Upper lobe of left lung (tissue), 4 donors: ENCODE data around the gene KDM5B.

ENCODE experiments used
- EP300 ChIP-seq, 4 donors: sonication (generic); formaldehyde crosslinking; IDR thresholded peaks; one replicate each; pipeline ENCODE4 v1.5.1; 2017; ENCODE audit warnings: antibody characterized with exemption in 4 of 4, control low read depth in 2 of 4
- POLR2A ChIP-seq, 4 donors: fragments of 450-650 bp; IDR thresholded peaks; one replicate each; pipeline ENCODE4 v1.5.1; 2016 to 2017; ENCODE audit warnings: antibody characterized with exemption in 4 of 4, mild to moderate bottlenecking in 2 of 4
- POLR2AphosphoS5 ChIP-seq, 2 donors: sonication (generic); formaldehyde crosslinking; IDR thresholded peaks; one replicate each; pipeline ENCODE4 v1.5.1; 2017; ENCODE audit warnings: antibody characterized with exemption in 2 of 2
- TF ChIP-seq, protein P1 (sequence below), 6 experiments: fragments of 450-650 bp in 4 of 6; fragments of 200-600 bp in 2 of 6; sonication (generic) in 2 of 6; IDR thresholded peaks; one replicate each; pipeline ENCODE4 v1.5.1; 2016 to 2019; ENCODE audit warnings: antibody characterized with exemption in 6 of 6

DNA sequence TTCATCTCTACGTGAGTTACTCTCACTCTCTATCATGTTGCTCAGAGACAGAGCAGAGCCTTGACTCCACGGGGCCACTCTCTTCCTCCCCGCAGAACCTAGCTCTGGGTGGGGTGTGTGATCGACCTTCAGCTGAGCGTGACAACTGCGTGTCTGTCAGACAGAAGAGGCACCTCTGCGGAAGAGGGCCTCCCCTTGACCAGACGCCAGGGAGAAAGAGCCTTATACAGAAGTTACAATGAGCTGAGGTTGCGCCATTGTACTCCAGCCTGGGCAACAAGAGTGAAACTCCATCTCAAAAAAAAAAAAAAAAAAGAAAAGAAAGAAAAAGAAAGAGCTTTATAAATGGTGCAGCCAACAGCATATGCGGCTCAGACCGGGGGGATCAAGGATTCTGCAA, 120.9 kb downstream of the KDM5B start:
- no peak for TF ChIP-seq POLR2A (IDR thresholded peaks at IDR 0.05)
- TF ChIP-seq, protein P1, sequence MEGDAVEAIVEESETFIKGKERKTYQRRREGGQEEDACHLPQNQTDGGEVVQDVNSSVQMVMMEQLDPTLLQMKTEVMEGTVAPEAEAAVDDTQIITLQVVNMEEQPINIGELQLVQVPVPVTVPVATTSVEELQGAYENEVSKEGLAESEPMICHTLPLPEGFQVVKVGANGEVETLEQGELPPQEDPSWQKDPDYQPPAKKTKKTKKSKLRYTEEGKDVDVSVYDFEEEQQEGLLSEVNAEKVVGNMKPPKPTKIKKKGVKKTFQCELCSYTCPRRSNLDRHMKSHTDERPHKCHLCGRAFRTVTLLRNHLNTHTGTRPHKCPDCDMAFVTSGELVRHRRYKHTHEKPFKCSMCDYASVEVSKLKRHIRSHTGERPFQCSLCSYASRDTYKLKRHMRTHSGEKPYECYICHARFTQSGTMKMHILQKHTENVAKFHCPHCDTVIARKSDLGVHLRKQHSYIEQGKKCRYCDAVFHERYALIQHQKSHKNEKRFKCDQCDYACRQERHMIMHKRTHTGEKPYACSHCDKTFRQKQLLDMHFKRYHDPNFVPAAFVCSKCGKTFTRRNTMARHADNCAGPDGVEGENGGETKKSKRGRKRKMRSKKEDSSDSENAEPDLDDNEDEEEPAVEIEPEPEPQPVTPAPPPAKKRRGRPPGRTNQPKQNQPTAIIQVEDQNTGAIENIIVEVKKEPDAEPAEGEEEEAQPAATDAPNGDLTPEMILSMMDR (IDR thresholded peaks at IDR 0.05), result no peak
- no peak for TF ChIP-seq POLR2AphosphoS5 (IDR thresholded peaks at IDR 0.05)
- no peak for TF ChIP-seq EP300 (IDR thresholded peaks at IDR 0.05)
